SU-DHL-6 (cell line): Measurements from ENCODE around the gene CACNA2D4.

Source experiments
- H2AFZ ChIP-seq: fragments of 200-600 bp; sonication (generic); 2 replicates; pipeline ENCODE4 v1.6.1; 2014; ENCODE audit warnings: low read depth, mild to moderate bottlenecking, moderate library complexity, mixed read lengths, antibody characterized with exemption, low read length; ENCODE audit not compliant: severe bottlenecking
- H3F3A ChIP-seq: fragments of 200-600 bp; shearing (Covaris generic); 2 replicates; pipeline ENCODE4 v1.6.0; 2016; ENCODE audit warnings: antibody characterized with exemption, mild to moderate bottlenecking; ENCODE audit not compliant: insufficient read depth
- H3K27ac ChIP-seq: fragments of 200-600 bp; sonication (generic); 2 replicates; pipeline ENCODE4 v1.5.1; 2016; ENCODE audit warnings: low read depth, mild to moderate bottlenecking, low read length, moderate library complexity, mixed read lengths
- H3K27me3 ChIP-seq: fragments of 200-600 bp; sonication (generic), shearing (Covaris generic); 2 replicates; pipeline ENCODE4 v1.6.0; 2014; ENCODE audit warnings: mild to moderate bottlenecking, low read length
- H3K36me3 ChIP-seq: fragments of 200-600 bp; sonication (generic); 2 replicates; pipeline ENCODE4 v1.6.1; 2014; ENCODE audit warnings: mild to moderate bottlenecking, low read length, mixed read lengths
- H3K4me2 ChIP-seq: fragments of 300-600, 200-600 bp; shearing (Covaris generic), sonication (generic); 2 replicates; pipeline ENCODE4 v1.6.0; 2014; ENCODE audit warnings: low read length, low read depth, mild to moderate bottlenecking; ENCODE audit not compliant: poor library complexity, severe bottlenecking
- H3K4me3 ChIP-seq: fragments of 200-600 bp; sonication (generic); 2 replicates; pipeline ENCODE4 v1.5.1; 2014; ENCODE audit warnings: antibody characterized with exemption, low read length, mild to moderate bottlenecking, mixed read lengths; ENCODE audit not compliant: insufficient read depth, poor library complexity, severe bottlenecking
- H3K79me2 ChIP-seq: fragments of 200-600 bp; sonication (generic); 2 replicates; pipeline ENCODE4 v1.6.1; 2014; ENCODE audit warnings: mild to moderate bottlenecking, low read length, moderate library complexity; ENCODE audit not compliant: insufficient read depth
- H3K9ac ChIP-seq: fragments of 200-600 bp; sonication (generic); 2 replicates; pipeline ENCODE4 v1.7.0; 2014; ENCODE audit warnings: mild to moderate bottlenecking, low read length
- H3K9me2 ChIP-seq: fragments of 200-600 bp; sonication (generic); replicated peaks from 2 replicates; pipeline ENCODE4 v1.6.1; 2014; ENCODE audit warnings: low read length; ENCODE audit not compliant: insufficient read depth
- H3K9me3 ChIP-seq: fragments of 200-600 bp; sonication (generic); 2 replicates; pipeline ENCODE4 v1.6.1; 2014; ENCODE audit warnings: low read length, mixed read lengths; ENCODE audit not compliant: insufficient read depth
- H4K20me1 ChIP-seq: fragments of 200-600 bp; sonication (generic); 2 replicates; pipeline ENCODE4 v1.6.1; 2014; ENCODE audit warnings: low read depth, mild to moderate bottlenecking, antibody characterized with exemption, low read length, moderate library complexity, mixed read lengths
- CTCF ChIP-seq: fragments of 200-600 bp; sonication (generic); IDR thresholded peaks from one replicate; pipeline ENCODE4 v1.5.1; 2017; ENCODE audit warnings: antibody characterized with exemption, mild to moderate bottlenecking, low read length, moderate library complexity; ENCODE audit not compliant: insufficient read depth, poor library complexity, severe bottlenecking
- EZH2phosphoT487 ChIP-seq: fragments of 200-600 bp; sonication (generic), shearing (Covaris generic); conservative IDR thresholded peaks from 2 replicates; pipeline ENCODE4 v1.6.1; 2018; ENCODE audit warnings: mild to moderate bottlenecking, antibody characterized with exemption, low read length, moderate library complexity, mixed read lengths

The CACNA2D4 gene

DNA sequence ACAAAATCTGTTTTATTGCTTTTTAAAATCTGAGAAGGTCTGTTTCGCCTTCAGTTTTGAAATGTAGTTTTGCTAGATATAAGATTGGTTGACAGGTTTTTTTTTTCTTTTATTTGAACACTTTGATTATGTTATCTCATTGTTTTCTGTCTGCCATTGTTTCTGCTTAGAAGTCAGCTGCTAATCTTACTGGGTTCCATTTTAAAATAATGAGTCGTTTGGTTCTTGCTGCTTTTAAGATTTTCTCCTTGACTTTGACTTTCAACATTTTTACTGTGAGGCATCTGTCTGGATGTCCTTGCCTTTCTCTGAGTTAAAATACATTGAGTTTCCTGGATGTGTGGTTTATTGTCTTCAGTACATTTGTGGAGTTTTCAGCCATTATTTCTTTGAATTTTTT lies 170.8 kb downstream of the CACNA2D4 start:
- Histone ChIP-seq H3K9me2 (no peaks in the 10 kb centered on the region), H3K4me3 (no peak overlapping the region), H2AFZ (no peak overlapping the region), H3K36me3 (peaks cover 39% of the 10 kb centered on the region), H3K27ac (no peak overlapping the region), H4K20me1 (peaks cover 10% of the 10 kb centered on the region; the same call in 1 of the 2 replicates), H3K4me2 (no peak overlapping the region), H3K27me3 (no peaks in the 10 kb centered on the region), H3K9me3 (peaks cover 12% of the 10 kb centered on the region; the same call in 1 of the 2 replicates), H3K79me2 (peaks cover 99% of the 10 kb centered on the region), H3F3A (no peaks in the 10 kb centered on the region), H3K9ac (no peak overlapping the region)
- no peak for TF ChIP-seq CTCF

DNA sequence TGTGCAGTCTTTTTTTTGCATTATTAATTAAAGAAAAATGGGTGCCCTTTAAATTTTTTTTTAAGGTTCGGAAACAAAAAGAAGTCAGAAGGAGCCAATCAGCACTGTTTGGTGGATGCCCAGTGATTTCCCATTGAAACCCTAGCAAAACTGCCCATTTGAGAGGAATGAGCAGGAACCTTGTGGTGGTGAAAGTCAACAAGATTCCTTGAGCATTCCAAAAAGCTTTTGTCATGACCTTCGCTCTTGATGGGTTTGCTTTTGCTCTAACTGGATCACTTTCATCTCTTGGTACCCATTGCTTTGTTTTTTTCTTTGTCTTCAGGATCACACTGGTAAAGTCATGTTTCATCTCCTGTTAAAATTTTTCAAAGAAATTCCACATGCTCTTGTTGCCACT lies 173.5 kb downstream of the CACNA2D4 start:
- H3F3A ChIP-seq = no peaks in the 10 kb centered on the region
- H3K9ac ChIP-seq = no peak overlapping the region
- H3K79me2 ChIP-seq = peaks cover 99% of the 10 kb centered on the region
- no peak overlapping the region for H3K4me3 ChIP-seq
- peaks cover 12% of the 10 kb centered on the region; the same call in 1 of the 2 replicates for H3K9me3 ChIP-seq
- no peak overlapping the region for H3K27ac ChIP-seq
- H3K9me2 ChIP-seq = no peaks in the 10 kb centered on the region
- H3K27me3 ChIP-seq = no peaks in the 10 kb centered on the region
- H2AFZ ChIP-seq = no peak overlapping the region
- H3K4me2 ChIP-seq = no peak overlapping the region
- H4K20me1 ChIP-seq = no peaks in the 10 kb centered on the region
- no peak for TF ChIP-seq EZH2phosphoT487
- TF ChIP-seq CTCF = no peak
- H3K36me3 ChIP-seq = peaks cover 39% of the 10 kb centered on the region
